Psoas muscle (tissue), 8 donors: ENCODE data around the gene IFI30. TPM values are rescaled to one million over a fixed set of nuclear protein-coding genes. Genes with fewer than 3 reads are reported as not detected.

ENCODE experiments used
- ATAC-seq, 4 donors: fragments of 200-7000 bp; cut with Tn5 transposase; one replicate each; pipeline ENCODE4 v1.9.1; 2020; ENCODE audit warnings: moderate library complexity in 3 of 4, mild to moderate bottlenecking in 2 of 4
- DNase-seq, 2 donors: peaks; one replicate each; pipeline ENCODE4 v3.0.0-alpha.2; 2020
- H3K27ac ChIP-seq: fragments of 200-600 bp; one replicate; pipeline ENCODE4 v1.8.0; 2022
- H3K27me3 ChIP-seq, 3 donors: fragments of 200-600 bp in 1 of 3; one replicate each; pipeline versions ENCODE4 v1.6.1 to v1.8.0; 2013 to 2022; ENCODE audit warnings: low read length in 2 of 3, mild to moderate bottlenecking in 2 of 3, moderate library complexity in 1 of 3; ENCODE audit not compliant: insufficient read depth in 3 of 3
- H3K36me3 ChIP-seq, 2 donors: fragments of 200-600 bp in 1 of 2; one replicate each; pipeline versions ENCODE4 v1.6.1 to v1.8.0; 2013 to 2022; ENCODE audit warnings: low read depth in 1 of 2, mild to moderate bottlenecking in 1 of 2, moderate library complexity in 1 of 2; ENCODE audit not compliant: insufficient read depth in 1 of 2
- H3K4me1 ChIP-seq: fragments of 200-600 bp; one replicate; pipeline ENCODE4 v1.8.0; 2022
- H3K4me3 ChIP-seq: fragments of 200-600 bp; one replicate; pipeline ENCODE4 v1.8.0; 2022; ENCODE audit warnings: mild to moderate bottlenecking
- H3K9me3 ChIP-seq: fragments of 200-600 bp; one replicate; pipeline ENCODE4 v1.8.0; 2022
- CTCF ChIP-seq: fragments of 200-600 bp; IDR thresholded peaks from one replicate; pipeline ENCODE4 v1.8.0; 2022; ENCODE audit warnings: antibody characterized with exemption
- WGBS, 3 donors: extraction: QIAGEN DNeasy Blood & Tissue Kit; methylation state at CpG; one replicate each; pipeline versions ENCODE4 v1.1.6 to v1.1.7; 2013; 5-methylcytosine and 5-hydroxymethylcytosine counted together
- intact Hi-C, 2 donors: fragments of 100-400 bp; cut with DNase I; formaldehyde crosslinking; loops; one replicate each; pipeline versions ENCODE4 v1.11.0 to v1.14.2; 2022
- polyA plus RNA-seq, 3 donors: library from polyadenylated mRNA; stranded (reverse); fragments of 200-250 nt; gene quantifications; one replicate each; pipeline ENCODE4 v1.2.3, GENCODE V29; 2013
- total RNA-seq, 4 donors: library from RNA; stranded (reverse); fragmentation: NEBNext Ultra II Directional in 2 of 4; extraction: Animal tissue kit (Norgen Biotek cat#: 25700) in 2 of 4; gene quantifications; one replicate each; pipeline versions ENCODE4 v1.2.1 to v1.2.4, GENCODE V29; 2021 to 2023
- donor health status: healthy with polysubstance abuse.
- donor health status: DM: no; HTN: no; CAD: no; lungs with moderate emphysema.
- donor health status: Bipolar disorder and iron deficiency.
- donor health status: healthy.
- donor health status: DM: yes; HTN: yes; CAD: no.
- donor health status: DM: no; HTN: no; CAD: no.
- donor health status: DM: no; HTN: no; CAD: no.
- donor health status: DM: yes; HTN: yes; CAD: no.

The IFI30 gene
- total and polyA plus RNA-seq, 7 donors, result 1.4 to 21.5 (median 10.1) TPM

GRCh38 chr19:18144361-18144760, 29.3 kb upstream of the IFI30 start:
- WGBS, 3 donors, result 87 to 90% (median 89%) methylated on average over 14 to 16 of the region's 16 CpGs
- no peak for TF ChIP-seq CTCF
- Histone ChIP-seq H3K36me3 (peaks cover 0 to 31% of the 10 kb centered on the region in 2 donors), H3K4me3 (no peak overlapping the region), H3K27me3 (no peaks in the 10 kb centered on the region), H3K4me1 (peaks cover under 1% of the 10 kb centered on the region), H3K27ac (no peak overlapping the region), H3K9me3 (no peaks in the 10 kb centered on the region)
- intact Hi-C loops, result no loop called here
- ATAC-seq (no peak), DNase-seq (no peak)

GRCh38 chr19:18144906-18145305, 28.7 kb upstream of the IFI30 start:
- H3K36me3 ChIP-seq, result peaks cover 0 to 31% of the 10 kb centered on the region in 2 donors
- intact Hi-C loops, result no loop called here
- no peak for TF ChIP-seq CTCF
- ATAC-seq (no peak), DNase-seq (no peak)
- WGBS, 3 donors, result 95 to 96% (median 96%) methylated on average over 26 to 28 of the region's 28 CpGs
- H3K4me3 ChIP-seq, result no peak overlapping the region
- H3K27ac ChIP-seq, result no peak overlapping the region
- H3K4me1 ChIP-seq, result peaks cover 2% of the 10 kb centered on the region
- H3K27me3 ChIP-seq, result no peaks in the 10 kb centered on the region
- H3K9me3 ChIP-seq, result no peaks in the 10 kb centered on the region

- DNase-seq, result no peak
- peaks cover 2% of the 10 kb centered on the region for H3K4me1 ChIP-seq
- ATAC-seq, result no peak
- H3K27ac ChIP-seq, result no peak overlapping the region
- intact Hi-C loops, result no loop called here
- H3K9me3 ChIP-seq, result no peaks in the 10 kb centered on the region
- no peak for TF ChIP-seq CTCF
- H3K4me3 ChIP-seq, result no peak overlapping the region
- 92 to 97% (median 94%) methylated on average over 11 to 19 of the region's 19 CpGs for WGBS, 3 donors
- H3K36me3 ChIP-seq, result peaks cover 0 to 31% of the 10 kb centered on the region in 2 donors
- no peaks in the 10 kb centered on the region for H3K27me3 ChIP-seq
These were observed 28.1 kb upstream of the IFI30 start for GRCh38 chr19:18145391-18145999.

GRCh38 chr19:18147396-18147795, 26.2 kb upstream of the IFI30 start:
- H3K27me3 ChIP-seq, result no peaks in the 10 kb centered on the region
- TF ChIP-seq CTCF, result no peak
- no peak overlapping the region for H3K4me3 ChIP-seq
- H3K36me3 ChIP-seq, result peaks cover 0 to 25% of the 10 kb centered on the region in 2 donors
- WGBS, 3 donors, result 91% methylated on average over 13 of the region's 13 CpGs
- H3K27ac ChIP-seq, result no peak overlapping the region
- no peak for ATAC-seq
- no peak for DNase-seq
- H3K9me3 ChIP-seq, result no peaks in the 10 kb centered on the region
- intact Hi-C loops, result no loop called here
- peaks cover 10% of the 10 kb centered on the region for H3K4me1 ChIP-seq

- Histone ChIP-seq H3K27ac (peak overlapping the region; percentile 46), H3K9me3 (no peaks in the 10 kb centered on the region), H3K36me3 (peaks cover 0 to 16% of the 10 kb centered on the region in 2 donors), H3K4me3 (peak overlapping the region; percentile 53), H3K27me3 (no peaks in the 10 kb centered on the region), H3K4me1 (peaks cover 21% of the 10 kb centered on the region)
- no peak for DNase-seq
- no peak for ATAC-seq
- WGBS, 3 donors, result 43 to 47% (median 44%) methylated on average over 16 of the region's 16 CpGs
- intact Hi-C loops, result no loop called here
- TF ChIP-seq CTCF, result no peak
These were observed 24.0 kb upstream of the IFI30 start for GRCh38 chr19:18149596-18149975.
